GM19238 (cell line): Measurements from ENCODE around the gene NUDT9.
"Not testable (repeated sequence)": the region's sequence is repeated elsewhere in the genome, so short reads cannot be mapped to it uniquely, and the experiment has no call there.

ENCODE experiments used
- DNase-seq: peaks from one replicate; pipeline ENCODE4 v3.0.0; 2011; ENCODE audit warnings: low spot score; ENCODE audit not compliant: insufficient read length

Gene NUDT9

DNA sequence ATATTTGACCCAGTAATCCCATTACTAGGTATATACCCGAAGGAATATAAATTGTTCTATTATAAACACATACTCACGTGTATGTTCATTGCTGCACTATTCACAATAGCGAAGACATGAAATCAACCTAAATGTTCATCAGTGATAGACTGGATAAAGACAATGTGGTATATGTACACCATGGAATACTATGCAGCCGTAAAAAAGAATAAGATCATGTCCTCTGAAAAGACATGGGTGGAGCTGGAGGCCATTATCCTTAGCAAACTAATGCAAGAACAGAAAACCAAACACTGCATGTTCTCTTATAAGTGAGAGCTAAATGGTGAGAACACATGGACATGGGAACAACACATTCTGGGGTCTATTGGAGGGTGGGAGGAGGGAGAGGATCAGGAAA, 36.5 kb downstream of the NUDT9 start:
- DNase-seq = no peak

GRCh38 chr4:87461281-87461700, 38.9 kb downstream of the NUDT9 start:
- DNase-seq = no peak

DNA sequence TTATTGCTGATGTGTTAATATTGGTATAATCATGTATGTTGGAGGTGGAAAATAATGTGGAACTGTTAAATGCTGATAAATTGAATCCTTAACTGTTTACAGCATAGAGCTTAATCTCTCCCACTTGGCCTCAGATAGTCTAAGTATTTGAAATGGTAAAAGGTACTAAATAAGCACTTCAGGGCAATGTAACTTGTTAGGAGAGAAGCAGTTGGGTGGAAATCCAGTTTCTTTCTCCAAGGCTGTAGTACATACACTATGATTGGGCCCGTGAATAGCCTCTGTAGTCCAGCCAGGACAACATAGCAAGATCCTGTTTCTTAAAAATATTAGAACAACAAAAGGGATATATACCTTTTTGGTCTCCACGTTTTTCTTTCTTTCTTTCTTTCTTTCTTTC, 39.7 kb downstream of the NUDT9 start:
- no peak for DNase-seq

DNA sequence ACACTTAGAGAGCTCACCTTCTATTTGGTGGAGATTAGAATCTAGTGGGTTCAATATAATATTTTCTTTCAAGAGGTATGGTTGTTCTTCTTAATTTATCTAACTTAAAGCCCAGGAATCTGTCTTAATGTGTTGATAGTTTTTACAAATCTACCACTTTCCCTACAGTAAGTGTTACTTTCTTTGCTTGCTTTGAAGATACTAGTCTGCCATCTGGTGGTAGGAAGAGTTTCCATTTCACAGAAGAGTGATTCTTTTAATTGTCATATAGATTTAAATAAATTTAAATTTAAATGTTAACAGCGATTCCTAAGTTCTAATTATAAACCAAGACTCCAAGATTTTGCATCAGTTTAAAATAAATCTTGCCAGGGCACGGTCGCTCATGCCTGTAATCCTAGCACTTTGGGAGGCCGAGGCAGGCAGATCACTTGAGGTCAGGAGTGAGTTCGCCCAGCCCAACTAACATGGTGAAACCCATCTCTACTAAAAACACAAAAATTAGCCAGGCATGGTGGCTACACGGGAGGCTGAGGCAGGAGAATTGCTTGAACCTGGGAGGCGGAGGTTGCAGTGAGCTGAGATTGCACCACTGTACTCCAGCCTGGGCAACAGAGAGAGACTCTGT, 43.5 kb downstream of the NUDT9 start:
- DNase-seq = peak; percentile 3

DNA sequence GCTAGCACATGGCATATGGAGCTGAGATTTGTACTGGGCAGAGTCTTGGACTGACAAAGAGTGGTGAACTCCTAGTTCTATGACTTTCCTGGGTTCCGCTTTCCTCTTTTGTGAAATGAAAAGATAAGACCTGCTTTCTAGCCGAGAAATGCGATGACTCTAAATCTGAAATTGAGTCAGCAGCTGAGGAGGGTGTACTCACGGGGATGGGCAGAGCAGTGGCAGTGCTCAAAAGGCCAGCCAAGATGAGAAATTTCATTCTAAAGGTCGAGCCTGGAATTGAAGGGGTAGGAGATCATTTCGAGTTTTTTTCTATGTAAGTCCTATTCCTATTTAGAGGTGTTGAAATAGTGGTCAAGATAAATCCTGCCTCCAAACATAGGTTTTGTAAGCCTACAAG, 47.0 kb downstream of the NUDT9 start:
- no peak for DNase-seq

DNA sequence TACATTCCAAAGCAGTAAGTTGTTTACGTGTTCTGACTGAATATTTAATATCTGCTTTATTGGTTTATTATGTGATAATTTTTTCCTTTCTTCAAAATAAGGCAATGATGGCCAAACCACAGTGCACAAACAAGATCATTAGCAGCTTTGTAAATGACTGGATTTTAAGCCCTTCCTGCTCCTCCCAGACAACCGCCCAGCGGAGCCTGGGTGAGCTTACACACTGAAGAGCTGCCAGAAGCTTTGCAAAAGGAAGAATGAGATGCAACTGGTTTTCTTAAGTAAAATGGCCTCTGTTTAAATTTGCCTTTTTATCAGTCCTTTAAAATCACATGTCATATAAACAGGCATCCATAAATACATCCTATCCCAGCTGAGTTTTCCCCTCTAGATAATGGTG, 54.6 kb downstream of the NUDT9 start:
- no peak for DNase-seq

GRCh38 chr4:87478732-87479250, 56.4 kb downstream of the NUDT9 start:
- no peak for DNase-seq

GRCh38 chr4:87481377-87481776, 59.0 kb downstream of the NUDT9 start:
- DNase-seq = no peak

DNA sequence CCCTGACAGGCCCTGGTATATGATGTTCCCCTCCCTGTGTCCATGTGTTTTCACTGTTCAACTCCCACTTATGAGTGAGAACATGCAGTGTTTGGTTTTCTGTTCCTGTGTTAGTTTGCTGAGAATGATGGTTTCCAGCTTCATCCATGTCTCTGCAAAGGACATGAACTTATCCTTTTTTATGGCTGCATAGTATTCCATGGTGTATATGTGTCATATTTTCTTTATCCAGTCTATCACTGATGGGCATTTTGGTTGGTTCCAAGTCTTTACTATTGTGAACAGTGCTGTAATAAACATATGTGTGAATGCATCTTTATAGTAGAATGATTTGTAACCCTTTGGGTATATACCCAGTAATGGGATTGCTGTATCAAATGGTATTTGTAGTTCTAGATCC, 60.9 kb downstream of the NUDT9 start:
- DNase-seq = not testable (repeated sequence)

DNA sequence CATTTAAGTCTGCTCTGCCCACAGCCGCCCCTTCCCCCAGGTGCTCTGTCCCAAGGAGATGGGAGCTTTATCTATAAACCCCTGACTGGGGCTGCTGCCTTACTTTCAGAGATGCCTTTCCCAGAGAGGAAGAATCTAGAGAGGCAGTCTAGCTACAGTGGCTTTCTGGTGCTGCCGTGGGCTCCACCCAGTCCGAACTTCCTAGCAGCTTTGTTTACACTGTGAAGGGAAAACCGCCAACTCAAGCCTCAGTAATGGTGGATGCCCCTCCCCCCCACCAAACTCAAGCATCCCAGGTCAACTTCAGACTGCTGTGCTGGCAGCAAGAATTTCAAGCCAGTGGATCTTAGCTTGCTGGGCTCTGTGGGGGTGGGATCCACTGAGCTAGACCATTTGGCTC, 66.3 kb downstream of the NUDT9 start:
- not testable (repeated sequence) for DNase-seq

DNA sequence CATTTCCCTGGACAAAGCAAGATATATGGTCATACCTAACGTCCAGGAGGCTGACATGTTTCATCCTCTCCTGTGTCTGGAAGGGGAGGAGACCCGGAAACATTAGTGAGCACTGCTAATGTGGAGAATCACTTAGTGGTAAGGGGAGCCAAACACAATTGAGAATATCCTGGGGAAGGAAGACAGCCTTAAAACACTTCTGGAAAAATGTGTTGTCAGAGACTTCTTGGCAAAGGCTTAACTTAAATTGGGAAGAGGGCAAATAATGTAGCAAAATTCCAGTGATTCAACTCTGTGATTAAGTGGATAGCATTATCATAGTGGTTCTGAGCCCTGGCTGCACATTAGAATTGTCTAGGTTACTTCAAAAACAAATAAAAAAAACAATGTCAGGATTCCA, 67.3 kb downstream of the NUDT9 start:
- no peak for DNase-seq

DNA sequence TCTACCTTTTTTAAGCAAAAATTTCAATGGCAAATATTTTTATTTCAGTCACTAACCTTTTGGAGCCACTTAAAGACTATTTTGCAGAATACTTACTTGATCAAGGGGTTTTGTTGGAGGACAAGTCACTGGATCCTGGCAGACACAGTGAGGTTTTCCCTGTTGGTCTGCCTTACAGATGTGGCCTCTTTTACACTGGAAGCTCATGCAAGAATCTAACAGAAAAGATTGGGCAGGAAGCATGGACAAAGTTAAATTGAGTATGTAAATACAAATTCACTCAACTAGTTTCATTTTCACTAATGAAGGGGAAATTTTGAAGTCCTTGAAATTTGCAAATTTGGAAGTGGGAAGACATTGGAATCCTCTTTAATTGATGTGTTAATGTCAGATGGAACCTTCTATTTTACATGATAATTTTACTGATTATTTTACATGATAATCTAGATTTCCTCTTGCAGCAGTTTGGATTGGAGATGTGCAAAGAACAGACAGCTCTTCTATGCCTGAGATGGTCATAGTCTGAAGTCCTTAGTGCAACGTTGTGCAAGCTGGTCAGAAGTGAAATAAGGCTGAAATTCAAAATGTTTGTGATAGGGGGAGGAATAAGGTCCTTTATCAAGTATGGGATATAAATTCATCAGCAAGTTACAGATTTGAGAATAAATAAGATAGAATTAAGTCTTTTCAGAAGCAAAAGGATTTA, 68.4 kb downstream of the NUDT9 start:
- no peak for DNase-seq

GRCh38 chr4:87491436-87491835, 69.1 kb downstream of the NUDT9 start:
- no peak for DNase-seq

- not testable (repeated sequence) for DNase-seq
These were observed 69.5 kb downstream of the NUDT9 start for GRCh38 chr4:87491851-87492250.

DNA sequence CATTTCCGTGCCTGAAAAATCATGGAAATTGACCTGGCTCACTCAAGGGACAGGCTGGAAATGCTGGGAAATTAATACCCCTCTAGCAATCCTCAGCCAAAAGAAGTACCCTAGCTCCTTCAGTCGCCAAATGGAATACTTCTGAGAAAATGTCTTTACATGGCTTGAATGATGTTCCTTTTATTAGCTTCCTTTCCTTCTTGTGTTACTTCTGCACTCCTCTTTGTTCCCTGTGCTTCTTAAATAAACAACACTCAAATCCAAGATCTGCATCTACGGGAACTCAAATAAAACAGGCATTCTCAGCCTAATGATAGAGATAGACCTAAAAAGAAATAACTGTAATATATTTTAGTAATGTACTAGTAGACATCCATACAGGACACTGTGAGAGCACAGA, 70.7 kb downstream of the NUDT9 start:
- DNase-seq = no peak

- no peak for DNase-seq
These were observed 74.8 kb downstream of the NUDT9 start for GRCh38 chr4:87497159-87497558.

DNA sequence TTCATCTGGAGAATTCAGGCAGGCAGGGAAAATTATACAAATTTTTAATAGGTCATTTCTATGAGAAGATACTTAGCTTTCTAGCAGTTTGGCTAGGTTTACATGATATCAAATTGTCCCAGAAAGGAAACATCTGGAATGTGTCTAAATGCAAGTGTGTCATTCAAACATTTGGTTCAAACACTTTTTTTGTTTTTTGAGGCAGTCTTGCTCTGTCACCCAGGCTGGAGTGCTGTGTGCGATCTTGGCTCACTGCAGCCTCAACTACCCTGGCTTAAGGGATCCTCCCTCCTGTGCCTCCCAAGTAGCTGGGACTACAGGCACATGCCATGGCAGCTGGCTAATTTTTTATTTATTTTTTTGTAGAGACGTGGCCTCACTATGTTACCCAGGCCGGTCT, 75.2 kb downstream of the NUDT9 start:
- DNase-seq = no peak

DNA sequence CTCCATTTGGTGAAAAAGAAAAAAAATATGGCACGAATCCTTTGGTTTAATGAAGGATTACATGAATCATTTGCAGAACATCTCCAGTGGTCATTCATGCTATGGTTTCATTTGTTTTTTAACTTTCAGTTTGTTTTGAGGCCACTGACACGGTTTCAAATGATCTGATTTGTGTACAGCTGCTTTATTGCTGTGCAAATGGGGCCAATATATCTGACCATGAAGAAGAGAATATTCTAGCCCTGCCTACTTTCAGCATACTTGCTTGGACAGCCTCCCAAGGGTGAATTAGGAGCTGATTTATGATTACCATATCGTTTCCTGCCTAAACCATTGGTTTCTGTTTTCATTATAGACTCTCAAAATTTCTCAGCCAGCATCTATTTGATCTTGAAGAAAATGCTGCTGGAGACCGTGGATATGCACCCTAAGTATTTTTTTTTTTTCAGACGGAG, 76.1 kb downstream of the NUDT9 start:
- DNase-seq = no peak

- no peak for DNase-seq
These were observed 77.2 kb downstream of the NUDT9 start for GRCh38 chr4:87499403-87500091.

DNA sequence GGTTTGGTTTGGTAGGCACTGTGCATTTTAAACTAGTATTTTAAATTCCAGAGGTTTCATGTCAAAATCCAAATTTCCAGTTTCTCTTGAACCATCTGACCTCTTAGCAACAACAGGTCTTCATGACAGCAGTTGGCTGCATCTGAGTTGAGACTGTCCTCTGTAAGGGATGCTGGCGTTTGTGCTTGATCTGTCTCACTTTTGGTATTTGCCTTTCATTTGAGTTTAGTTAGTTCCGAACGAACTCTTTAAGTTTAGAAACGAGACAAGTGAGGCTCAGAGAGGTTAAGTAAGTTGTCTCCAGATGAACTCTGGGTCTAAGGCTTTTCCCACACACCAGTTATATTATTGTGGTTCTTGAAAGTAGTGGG, 77.7 kb downstream of the NUDT9 start:
- no peak for DNase-seq

GRCh38 chr4:87502580-87503238, 80.3 kb downstream of the NUDT9 start:
- DNase-seq = no peak

DNA sequence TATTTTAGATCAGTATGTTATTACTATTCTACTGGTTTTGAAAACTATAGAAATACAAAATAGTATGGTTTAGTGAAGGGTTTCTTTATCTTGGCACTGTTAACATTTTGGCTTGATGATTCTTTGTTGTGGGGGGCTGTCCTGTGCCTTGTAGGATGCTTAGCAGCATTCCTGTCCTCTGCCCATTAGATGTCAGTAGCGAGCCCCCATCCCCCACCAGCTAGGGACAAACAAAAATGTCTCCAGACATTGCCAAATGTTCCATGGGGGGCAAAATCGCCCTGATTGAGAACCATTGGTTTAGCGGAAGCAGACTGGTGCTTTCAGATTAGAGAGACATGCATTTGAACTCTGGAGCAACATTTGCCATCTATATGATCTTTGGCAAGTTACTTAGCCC, 83.5 kb downstream of the NUDT9 start:
- no peak for DNase-seq
